NCI-H1694 (cell line): ENCODE data around the gene SNX5.

Experiments
- DNase-seq: peaks from one replicate; lab custom pipeline; 2025; lab: John Stamatoyannopoulos, UW

Gene SNX5

DNA sequence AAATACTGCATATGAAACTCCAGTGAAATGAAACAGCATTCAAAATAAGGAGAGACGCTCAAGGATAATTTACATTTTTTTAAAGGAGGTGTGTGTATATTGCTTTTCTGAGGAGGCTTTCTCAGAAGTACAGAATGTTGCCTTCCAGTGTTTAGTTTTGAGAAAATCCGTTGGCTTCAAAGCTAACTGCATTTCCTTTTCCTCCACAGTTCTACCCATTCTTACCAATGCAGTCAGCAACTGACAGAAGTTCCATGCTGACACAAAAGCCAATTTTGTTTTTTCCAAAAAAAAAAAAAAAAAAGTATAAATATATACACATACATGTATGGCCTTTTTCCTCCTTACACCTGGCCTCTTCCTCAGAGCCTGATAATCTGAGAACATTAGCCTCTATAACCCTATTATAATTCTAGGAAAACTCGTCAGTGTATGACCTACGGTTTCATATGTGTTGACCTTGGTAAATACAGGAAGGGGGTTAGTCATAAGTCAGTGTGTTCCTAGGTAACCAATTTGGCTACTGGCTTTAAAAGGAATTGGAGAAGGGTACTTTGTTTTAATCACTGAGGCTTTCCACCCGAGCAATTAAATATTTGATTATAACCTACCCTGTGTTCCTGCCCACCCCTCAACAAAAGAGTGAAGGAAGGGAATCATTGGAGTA lies 24.4 kb upstream of the SNX5 start:
- DNase-seq = no peak

DNA sequence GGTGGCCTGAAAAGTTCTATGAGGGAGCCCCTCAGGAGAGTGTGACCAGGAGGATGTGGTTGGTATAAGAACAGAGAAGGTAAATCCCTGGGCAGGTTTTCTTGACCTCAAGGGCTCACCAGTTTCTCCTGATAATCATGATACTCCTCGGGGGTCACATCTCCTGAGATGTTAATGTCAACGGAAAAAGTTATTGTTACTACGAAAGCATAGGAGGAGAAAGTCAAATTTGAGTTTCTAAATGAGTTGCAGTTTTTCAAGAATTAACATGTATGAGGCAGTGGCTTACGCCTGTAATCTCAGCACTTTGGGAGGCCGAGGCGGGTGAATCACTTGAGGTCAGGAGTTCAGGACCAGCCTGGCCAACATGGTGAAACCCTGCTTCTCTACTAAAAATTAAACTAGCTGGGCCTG lies 23.6 kb upstream of the SNX5 start:
- DNase-seq = no peak

DNA sequence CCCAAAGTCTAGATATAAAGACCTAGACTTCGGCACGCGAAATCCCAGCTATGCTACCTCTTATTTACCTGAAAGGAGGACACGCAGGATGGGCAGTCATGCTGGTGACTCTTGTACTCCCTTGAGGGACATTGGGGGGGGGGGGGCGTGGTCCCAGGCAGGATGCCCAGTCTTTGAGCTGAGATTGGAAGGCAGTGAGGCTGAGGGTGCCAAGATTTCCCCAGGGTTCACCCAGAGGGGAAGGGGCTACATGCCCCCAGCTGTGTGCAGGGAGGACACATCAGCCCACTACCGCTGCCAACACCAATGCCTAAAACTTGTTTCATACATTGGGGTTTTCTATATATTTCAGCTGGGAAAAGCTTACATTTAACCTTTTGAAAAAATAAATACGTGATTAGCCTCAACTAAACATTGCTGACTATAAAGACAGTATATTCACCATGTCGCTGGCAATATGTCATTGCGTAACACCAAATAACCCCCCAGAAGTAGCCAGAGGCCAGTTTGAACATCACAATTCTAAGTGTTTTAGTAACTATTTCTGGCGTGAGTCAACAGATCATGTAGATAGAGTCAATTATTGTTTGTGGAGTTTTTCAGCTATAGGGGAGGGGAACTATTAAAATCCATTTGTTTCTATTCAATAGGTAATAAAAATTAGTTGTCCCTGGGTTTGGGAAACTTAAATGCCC lies 21.8 kb upstream of the SNX5 start:
- no peak for DNase-seq

DNA sequence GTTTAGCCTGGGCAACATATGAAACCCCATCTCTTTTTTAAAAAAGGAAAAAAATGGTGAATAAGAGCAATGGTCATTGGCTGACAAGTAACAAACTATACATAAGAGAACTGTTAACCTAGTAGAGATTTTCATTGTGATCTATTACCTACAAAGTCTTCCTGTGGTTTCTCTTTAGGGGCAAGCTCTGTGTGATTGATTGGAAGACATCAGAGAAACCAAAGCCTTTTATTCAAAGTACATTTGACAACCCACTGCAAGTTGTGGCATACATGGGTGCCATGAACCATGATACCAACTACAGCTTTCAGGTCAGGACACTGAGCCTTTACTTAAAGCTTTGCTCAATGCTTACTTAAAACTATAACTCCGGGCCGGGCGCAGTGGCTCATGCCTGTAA lies 19.4 kb upstream of the SNX5 start:
- no peak for DNase-seq

GRCh38 chr20:17985388-17986018 lies 16.9 kb upstream of the SNX5 start:
- no peak for DNase-seq

- no peak for DNase-seq
These were observed 7.7 kb upstream of the SNX5 start for GRCh38 chr20:17976305-17976704.

- DNase-seq = no peak
These were observed 3.5 kb upstream of the SNX5 start for GRCh38 chr20:17972121-17972520.

- DNase-seq = no peak
These were observed 2.9 kb upstream of the SNX5 start for GRCh38 chr20:17971300-17972013.

- DNase-seq = no peak
These were observed 1.4 kb upstream of the SNX5 start for GRCh38 chr20:17969884-17970409.

DNA sequence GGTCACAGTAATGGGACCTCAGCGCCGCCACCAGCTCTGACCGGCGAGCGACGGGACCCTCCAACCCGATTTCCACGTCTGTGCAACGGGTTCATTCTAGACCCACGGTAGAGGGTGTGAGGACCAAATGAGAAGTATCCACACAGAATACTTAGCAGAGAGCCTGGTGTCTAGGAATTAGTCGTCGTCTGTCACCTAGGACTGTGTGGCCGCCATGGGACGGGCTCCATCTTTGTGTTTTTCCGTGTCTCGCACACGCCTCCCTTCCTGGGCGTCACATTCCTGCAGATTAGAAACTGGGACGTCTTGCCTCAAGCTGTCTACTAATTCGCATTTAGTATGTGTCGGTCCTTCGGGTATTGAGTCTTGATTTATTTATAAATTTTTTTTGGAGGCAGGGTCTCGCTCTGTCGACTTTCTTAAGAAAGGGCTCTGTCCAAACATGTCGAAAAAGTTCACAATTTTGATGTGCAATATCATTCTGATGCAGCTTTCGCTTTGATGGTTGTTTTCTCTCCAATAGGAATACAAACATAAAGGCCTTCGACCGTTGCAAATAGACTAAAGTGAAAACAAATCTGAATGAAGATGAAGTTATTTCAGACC lies 787 bp upstream of the SNX5 start:
- DNase-seq = no peak

- no peak for DNase-seq
These were observed 851 bp downstream of the SNX5 start for GRCh38 chr20:17967521-17968365.

DNA sequence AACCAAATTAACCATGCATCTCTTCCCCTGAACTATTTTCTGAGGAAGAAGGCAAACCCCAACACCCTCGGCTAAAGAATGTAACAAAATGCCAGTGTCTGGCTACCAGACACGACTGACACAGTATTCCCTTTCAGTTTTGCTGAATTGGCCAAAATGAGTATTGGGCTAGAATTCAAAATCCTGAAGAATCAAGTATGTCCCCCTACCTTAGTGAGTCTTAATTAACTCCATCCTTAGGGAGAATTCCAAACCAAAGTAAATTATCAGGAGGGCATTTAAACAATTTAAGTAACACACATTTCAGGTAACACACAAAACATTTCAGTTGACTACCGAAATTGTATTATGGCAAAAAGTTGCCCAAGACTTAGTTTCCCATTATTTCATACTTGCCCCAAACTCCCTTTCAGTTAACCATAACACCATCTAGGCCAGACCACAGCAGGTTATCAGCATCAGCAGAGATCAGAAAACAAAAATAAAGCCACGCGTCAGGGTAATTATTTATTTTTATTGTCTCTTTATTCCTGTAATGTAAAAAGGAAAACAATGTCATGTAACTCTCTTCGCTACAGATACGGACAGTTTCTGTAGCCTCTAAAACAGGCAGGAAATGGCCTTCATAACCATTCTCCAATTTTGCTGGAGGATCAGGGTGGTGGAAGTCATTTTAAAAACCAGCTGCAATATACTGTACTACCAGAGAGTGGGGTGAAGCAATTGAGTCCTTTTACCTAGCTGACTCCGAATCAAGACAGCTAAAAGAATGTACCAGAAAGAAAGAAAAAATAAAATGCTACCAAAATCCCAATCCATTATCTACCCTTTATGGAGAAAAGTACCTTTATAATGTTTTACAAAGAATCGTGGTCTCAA lies 1.9 kb downstream of the SNX5 start:
- DNase-seq = no peak

DNA sequence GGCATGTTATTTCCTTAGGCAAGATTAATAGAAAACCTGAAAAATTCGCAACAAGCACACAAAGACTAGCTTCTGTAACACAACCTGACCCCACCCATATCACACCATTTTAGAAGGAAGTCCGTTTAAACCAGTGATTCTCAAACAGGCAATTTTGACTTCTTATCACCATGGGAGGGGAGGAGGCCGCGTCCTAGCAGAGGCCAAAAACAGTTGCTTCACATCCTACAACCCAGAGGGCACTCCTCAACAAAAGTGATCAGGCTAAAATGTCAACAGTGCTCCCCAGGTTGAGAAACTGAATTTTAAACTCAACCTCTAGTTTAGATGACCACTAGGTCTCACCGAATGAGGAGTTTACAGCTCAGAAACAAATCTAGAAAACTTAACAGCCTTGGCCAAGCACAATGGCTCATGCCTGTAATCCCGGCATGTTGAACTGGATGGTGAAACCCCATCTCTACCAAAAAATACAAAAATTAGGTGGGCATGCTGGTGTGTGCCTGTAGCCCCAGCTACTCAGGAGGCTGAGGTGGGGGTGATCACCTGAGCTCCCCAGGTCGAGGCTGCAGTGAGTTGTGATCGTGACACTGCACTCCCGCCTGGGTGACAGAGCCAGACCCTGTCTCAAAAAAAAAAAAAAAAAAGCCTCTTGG lies 3.4 kb downstream of the SNX5 start:
- no peak for DNase-seq

- DNase-seq = no peak
These were observed 4.0 kb downstream of the SNX5 start for GRCh38 chr20:17964632-17965031.

DNA sequence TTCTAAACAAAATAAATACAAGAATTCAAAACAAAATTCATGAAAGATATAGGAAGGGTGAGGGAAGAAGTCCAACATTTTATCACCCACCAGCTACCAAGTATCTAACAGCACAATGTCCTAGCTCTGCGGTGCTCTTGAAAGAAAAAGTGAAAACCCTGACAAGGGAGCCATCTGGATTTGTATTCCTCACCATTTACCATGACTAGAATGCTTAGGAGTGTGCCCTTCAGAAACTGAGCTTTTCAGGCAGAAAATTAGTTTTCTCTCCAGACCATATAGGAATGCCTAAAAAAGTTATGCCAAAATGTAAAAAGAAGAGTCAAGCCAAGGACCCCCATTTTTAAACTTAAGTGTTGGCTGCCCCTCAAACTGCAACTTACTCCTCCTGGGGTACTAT lies 4.5 kb downstream of the SNX5 start:
- no peak for DNase-seq

DNA sequence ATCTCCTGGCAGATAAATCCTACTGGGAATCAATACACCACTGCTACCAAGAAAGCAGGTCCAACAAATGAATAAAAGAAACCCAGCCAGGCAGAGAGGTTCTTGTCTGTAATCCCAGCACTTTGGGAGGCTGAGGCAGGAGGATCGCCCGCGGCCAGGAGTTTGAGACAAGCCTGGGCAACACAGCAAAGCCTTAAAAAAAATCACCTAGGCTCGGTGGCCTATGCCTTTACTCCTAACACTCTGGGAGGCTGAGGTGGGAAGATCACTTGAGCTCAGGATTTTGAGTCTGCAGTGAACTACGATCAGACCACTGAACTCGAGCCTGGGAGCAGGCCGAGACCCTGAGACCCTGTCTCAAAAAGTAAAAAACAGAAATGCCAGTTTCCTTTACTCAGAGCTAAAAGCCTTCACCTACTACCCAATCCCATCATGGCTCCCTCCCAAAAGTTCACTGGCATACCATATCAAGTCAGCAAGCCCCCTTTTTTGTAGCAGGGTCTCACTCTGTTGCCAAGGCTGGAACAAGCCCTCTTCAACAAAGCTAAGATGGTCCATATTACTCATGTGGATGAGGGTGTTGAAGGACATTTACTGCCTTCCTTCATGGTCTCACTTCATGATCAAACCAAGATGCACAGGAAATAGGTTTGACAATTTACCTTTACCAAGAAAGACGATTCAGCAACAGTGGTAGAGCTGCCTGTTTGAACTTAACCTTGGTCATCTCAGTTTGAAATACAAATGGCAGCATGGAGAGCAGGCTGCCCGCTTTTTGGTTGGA lies 5.3 kb downstream of the SNX5 start:
- no peak for DNase-seq

GRCh38 chr20:17961587-17961940 lies 7.0 kb downstream of the SNX5 start:
- no peak for DNase-seq

GRCh38 chr20:17960927-17961586 lies 7.5 kb downstream of the SNX5 start:
- no peak for DNase-seq
